ENCODE data around the gene PI4K2A.
"Not testable (repeated sequence)": the region's sequence is repeated elsewhere in the genome, so short reads cannot be mapped to it uniquely, and the experiment has no call there.

PI4K2A gene

DNA sequence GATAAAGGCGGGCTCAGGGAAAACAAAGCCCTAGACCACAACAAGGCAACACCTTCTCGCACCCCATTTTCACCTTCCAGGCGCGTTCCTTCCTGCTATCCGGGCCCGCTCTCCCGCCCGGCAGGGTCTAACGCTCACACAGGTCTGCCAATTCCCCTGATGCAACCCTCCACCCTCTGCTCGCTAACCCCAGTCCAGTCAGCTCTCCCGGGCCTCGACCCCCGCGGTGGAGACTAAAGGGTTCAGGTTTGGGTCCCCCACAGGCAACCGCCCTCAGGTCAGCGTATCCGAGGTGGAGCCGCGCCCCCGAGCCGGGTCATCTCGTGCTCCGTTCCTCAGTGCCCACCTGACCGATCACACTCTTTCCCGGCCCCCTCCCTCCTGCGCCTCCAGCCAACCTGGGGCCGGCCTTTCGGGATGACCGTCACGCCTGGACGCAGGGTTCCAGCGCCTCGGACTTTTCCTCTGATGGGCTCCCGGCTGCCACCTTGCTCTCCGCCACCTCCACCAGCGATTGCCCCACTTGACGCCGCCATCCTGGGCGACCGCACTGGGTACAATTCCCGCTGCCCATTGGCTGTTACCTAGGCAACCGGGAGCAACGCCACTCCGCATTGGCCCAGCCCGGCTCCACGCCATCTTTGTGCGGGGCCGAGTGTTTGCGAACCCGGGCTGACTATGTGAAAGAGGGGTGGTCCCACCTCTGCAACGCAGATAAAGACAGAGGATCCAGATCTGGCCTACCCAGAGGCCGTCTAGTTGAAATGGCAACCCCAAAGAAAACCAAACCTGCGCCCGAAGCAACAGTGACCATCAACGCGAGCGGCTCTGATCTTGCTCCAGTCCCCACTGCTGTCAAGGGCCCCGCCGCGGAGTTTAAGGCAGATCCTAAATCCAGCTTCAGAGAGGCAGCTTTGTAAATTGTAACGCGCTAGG lies 7.3 kb upstream of the PI4K2A start, which contains the start of gene MORN4:
Gene MORN4 (minus strand): TSS at position 552 of the 936 bp plus-strand sequence. CDS start 13,847 bp downstream, outside the sequence.
- peak; percentile 94 for DNase-seq

DNA sequence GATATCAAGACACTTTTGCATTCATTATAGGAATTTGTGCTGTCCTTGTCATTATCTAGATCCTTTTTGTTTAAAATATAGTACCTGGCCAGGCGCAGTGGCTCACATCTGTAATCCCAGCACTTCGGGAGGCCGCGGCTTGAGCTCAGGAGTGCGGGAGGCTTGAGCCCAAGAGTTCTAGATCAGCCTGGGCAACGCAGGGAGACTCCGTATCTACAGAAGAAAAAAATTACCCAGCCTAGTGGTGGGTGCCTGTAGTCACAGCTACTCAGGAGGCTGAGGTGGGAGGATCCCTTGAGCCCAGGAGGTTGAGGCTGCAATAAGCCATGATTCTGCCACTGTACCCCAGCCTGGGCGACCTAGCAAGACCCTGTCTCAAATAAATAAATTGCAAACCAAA lies 6.5 kb upstream of the PI4K2A start:
- DNase-seq = peak; percentile 34

DNA sequence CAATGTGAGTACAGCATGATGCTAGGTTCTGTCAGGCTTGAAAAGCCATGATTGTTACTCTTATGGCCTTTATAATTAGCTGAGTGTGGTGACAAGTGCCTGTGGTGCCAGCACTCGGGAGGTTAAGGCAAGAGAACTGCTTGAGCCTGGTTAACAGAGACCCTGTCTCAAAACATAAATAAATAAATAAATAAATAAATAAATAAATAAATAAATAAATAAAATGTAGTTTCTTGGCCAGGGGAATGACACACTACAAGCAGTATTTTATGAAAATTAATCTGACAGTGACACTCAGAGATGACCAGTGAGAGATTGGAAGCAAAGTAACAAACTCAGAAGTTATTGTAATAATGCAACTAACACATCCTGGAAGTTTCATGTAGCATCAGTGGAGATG lies 4.9 kb upstream of the PI4K2A start:
- no peak for DNase-seq

DNA sequence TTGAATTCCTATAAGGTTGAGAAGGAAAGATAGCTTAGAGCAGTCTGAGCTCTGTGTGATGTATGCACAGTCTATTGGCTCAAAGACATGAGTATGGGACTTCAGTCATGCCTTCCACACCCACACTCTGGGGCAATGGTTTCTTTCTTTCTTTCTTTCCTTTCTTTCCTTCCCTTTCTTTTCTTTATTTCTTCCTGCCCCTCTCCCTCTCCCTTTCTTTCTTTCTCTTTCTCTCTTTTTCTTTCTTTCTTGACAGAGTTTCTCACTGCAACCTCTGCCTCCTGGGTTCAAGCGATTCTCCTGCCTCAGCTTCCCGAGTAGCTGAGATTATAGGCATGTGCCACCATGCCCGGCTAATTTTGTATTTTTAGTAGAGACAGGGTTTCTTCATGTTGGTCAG lies 1.4 kb upstream of the PI4K2A start:
- DNase-seq = not testable (repeated sequence)

DNA sequence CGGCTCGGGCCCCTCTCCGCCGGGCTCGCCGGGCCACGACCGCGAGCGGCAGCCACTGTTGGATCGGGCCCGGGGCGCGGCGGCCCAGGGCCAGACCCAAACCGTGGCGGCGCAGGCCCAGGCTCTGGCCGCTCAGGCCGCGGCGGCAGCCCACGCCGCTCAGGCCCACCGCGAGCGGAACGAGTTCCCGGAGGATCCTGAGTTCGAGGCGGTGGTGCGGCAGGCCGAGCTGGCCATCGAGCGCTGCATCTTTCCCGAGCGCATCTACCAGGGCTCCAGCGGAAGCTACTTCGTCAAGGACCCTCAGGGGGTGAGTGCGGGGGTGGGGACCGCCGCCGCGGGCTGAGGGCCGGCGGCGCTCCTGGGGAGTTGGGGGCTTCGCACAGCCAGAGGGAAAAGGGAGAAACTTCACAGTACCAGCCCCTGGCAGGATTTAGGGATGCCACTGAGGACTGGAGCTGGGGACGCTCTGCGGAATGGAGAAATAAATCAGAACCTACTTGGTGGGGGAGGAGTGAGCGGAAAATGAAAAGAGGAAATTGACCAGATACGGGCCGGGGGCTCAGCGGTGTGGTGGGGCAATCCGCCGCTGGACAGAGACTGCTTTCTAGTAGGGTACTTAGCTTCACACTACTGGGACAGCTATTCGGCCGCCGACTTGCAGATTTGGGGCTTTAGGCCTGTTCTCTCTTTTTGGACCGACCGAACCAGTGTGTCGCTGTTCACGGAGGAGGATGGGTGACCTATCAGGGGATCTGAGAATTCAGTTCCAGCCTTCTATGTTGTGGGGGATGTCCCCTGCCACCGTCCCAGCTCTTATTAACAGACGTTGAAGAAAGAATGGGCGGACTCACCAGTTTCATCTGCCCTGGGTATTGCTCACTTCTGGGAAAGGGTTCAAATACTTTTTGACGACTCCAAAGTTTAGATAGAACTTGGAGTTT lies 669 bp downstream of the PI4K2A start:
- DNase-seq = peak; percentile 41

DNA sequence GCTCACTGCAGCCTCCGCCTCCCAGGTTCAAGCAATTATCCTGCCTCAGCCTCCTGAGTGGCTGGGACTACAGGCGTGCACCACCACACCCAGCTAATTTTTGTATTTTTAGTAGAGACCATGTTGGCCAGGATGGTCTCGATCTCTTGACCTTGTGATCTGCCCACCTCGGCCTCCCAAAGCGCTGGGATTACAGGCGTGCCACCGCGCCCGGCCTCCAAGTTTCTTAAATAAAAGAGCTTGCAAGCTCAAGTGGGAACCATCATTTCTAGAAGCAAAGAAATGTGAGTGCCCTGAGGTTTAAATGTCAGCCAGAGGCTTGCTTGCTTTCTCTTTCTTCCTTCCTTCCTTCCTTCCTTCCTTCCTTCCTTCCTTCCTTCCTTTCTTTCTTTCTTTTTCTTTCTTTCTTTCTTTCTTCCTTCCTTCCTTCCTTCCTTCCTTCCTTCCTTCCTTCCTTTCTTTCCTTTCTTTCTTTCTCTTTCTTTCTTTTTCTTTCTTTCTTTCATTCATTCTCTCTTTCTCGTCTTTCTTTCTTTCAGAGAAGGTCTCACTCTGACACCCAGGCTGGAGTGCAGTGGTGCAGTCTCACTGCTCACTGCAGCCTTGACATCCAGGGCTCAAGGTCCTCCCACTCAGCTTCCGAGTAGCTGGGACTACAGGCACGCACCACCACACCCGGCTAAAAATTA lies 2.1 kb downstream of the PI4K2A start:
- DNase-seq = not testable (repeated sequence)

DNA sequence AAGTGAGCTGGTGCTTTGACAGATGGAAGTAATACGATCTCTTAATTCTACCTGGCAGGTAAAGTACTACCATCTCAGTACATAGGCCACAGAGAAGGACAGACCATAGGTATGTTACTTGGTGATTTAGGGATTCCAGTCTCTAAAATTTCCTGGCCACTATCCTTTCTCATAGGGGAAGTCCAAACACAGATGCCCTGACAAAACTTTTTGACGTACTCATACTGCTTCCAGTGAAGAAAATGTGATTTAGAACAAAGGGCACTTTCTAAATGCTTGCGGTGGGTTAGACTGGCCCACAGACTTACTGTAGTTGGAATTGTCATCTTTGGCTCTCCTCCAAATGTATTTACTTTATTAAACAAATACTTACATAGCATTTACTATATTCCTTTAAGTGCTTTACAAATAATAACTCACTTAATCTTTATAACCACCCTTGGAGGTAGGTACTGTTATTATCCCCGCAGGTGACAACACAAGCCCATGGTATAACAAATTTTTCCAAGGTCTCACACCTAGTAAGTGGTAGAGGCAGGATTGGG lies 3.0 kb downstream of the PI4K2A start:
- DNase-seq = no peak

DNA sequence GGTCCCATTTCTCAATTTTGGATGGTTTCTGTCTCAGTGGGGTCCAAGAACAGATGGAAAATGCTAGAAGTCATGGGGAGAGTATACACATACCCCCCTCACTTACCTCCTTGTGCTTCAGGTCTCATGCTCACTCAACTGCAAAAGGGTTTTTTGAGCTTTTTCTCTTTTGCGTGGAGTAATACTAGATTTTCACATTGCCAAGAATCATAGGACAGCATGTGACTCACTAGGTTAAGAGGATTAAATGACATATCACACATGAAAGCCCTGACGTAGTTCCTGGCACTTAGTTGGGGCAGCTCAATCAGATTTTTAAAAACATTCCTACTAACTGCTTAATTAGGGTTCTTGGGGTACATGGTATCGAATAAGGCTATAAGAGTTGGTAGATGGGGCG lies 4.5 kb downstream of the PI4K2A start:
- no peak for DNase-seq

DNA sequence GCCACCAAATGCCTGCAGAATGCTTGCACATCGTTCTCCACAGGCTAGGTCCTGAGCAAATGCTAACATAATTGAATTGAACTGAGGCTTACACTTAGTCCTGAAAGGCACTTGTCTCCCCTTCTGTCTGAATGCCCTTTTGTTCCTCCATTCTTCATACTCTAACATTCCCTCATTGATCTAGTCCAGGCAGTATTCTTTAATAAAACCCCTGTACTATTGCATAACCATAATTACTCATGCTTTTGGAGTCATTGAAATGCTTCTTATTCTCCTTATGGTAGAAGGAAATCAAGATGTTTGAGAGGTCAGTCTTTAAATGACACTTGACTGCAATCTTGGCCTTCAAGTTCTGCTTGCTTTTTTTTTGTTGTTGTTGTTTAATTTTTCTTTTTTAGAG lies 7.1 kb downstream of the PI4K2A start:
- DNase-seq = no peak

DNA sequence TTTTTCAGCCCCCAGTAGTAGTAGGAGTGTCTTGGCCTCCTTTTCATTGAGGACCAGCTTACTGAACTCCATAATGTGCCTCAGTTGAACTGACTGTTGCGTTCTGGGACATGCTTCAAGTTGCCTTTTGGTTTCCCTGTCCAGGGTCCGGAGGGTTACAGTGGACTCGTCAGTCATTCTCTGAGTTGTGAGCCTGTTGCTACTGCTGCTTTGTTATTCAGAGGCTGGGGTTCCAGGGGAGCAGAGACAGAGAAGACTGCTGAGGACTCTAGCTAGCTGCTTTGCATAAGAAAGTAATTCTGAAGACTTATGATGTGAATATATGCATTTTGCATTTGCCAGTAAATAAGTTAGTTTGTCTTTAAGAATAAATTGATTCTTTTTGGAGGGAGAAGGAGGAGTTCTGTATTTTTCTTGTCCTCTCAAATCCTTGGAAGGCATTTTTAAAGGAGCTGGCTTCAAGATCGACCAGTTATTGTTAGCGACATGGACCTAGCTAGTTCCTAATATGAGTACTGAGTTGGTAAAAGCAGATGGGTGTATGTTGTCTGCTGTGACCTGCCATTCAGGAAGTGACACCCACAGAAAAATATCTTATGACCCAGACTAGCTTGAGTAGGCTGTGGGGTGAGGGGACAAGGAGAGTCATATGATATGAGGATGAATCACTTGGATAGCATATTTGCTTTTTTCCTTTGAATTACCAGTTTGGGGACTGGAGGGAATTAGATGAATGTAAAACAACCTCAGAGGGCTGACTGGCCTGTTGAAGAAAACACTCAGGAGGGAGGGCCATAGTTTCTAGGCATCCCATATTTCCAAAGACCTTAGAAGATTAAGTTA lies 8.3 kb downstream of the PI4K2A start:
- DNase-seq = peak; percentile 40

DNA sequence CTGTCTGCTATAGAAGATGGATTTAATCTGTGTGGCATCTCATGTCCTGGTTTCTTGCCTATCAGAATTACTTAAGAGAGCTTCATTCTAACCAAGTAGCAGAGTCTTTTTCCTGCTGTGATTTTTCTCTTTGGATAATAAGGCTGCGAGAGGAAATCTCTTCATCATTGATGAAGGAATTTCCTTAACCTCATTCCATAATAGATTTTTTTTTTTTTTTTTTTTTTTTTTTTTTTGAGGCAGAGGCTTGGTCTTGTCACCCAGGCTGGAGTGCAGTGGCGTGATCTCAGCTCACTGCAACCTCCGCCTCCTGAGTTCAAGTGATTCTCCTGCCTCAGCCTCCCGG lies 8.9 kb downstream of the PI4K2A start:
- DNase-seq = not testable (repeated sequence)

DNA sequence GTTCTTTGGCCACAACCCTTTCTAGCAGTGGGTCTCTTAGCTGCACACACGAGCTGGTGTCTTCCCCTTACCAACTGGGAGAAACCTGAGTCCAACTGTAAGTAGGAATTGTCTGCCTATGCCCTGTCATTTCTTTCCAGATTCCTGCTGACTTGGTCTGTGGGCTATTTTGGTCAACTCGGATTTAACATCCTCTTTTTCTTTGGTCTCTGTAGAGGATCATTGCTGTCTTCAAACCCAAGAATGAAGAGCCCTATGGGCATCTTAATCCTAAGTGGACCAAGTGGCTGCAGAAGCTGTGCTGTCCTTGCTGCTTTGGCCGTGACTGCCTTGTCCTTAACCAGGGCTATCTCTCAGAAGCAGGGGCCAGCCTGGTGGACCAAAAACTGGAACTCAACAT lies 10.3 kb downstream of the PI4K2A start:
- DNase-seq = no peak

DNA sequence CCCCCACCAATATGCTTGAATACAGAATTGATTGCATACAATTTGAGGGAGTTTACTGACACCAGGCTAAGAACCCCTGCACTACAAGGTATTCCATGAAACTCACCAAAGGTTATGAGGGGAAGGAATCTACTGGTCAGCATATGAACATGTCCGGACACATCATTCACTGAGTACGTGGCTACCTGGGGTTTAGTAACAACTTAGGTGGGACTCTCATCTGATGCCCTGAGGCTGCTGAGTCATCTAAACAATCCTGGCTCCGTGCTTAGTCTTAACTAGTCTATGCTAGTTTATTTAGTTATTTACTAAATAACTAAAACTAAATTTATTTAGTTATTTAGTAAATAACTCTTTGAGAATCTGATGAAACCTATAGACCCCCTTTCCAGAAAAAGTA lies 11.3 kb downstream of the PI4K2A start:
- no peak for DNase-seq

DNA sequence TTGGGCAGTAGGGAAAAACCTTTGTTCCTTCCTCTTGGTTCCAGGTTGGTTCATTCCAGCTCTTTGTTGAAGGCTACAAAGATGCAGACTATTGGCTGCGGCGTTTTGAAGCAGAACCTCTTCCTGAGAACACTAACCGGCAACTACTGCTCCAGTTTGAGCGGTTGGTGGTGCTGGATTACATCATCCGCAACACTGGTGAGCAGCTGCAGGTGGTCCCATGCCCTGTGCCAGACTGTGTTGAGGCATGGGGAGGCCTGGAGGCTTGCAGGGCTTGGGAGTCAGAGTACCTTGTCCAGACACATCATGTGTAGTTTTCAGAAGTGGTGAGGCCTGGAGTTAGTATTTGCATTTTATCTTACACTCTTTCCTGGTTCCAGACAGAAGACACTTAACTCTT lies 16.3 kb downstream of the PI4K2A start:
- no peak for DNase-seq

DNA sequence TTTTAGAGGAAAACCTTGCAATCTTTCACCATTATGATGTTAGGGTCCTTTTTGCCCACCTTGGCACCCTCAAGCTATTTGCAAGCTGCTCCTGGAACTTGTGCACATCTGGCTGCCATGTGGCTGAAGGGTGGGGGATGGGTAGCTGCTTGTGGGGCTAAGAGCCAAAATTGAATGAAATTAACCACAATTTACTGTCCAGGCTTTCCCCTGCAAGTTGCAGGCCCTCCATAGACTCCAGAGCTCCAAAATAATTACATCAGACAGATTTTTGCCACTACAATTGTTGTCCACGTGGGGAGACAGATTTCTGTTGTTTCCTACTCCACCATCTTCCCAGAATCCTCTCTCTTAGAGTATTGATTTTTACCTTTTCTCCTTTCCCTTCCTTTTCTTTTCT lies 19.1 kb downstream of the PI4K2A start:
- DNase-seq = no peak

DNA sequence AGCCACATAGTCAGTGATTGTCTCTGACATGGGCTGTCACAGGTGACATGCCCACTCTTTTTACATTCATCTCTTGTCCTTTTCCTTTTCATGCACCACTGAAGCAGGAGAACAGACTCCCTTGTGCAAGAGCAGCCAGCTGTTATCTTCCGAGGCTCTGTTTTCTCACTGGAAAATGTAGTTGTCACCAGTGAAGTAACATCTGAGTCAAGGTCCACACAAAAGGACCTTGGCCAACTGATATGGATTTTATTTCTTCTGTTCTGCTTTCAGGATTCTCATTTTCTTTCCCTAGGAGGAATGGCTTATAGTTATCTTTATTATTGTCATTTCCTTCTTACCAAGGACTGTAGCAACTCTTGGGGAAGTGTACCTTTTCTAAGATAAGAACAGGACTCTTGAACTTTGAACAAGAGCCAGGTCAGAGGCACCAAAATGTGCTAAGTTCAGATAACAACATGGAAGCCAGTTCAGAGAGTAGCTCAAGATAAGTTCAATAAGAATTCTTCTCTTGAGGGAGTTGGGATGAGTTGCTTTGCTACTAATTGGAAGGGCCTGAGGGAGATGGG lies 23.9 kb downstream of the PI4K2A start:
- DNase-seq = no peak

DNA sequence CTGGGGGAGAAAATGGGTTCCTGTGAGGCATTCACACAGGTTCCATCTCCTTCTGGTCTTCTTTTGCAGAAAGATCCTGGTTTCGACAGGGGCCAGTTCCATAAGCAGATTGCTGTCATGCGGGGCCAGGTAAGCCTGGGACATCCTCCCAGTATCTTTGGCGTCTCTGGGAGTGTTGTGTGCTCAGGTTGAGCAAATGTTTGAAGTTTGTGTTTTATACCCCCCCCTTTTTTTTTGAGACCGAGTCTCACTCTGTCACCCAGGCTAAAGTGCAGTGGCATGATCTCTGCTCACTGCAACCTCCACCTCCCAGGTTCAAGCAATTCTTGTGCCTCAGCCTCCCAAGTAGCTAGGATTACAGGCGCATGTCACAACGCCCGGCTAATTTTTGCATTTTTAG lies 26.5 kb downstream of the PI4K2A start:
- no peak for DNase-seq

DNA sequence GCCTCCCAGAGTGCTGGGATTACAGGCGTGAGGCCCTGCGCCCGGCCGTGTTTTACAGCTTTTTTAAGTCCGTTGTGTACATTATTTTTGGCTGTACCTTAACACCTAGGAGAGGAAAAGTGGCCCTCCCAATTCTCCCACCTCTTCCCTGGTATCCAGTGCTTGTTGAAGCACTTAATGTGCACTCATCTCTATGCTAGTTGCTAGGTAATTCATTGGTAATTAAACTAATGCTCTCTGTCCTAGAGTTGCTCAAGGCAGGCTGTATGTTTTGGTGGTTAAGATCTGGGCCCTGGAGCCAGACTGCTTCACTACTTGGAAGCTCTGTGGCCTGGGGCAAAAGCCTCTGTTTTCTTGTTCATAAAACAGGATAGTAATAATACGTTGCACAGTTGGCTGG lies 27.0 kb downstream of the PI4K2A start:
- no peak for DNase-seq

DNA sequence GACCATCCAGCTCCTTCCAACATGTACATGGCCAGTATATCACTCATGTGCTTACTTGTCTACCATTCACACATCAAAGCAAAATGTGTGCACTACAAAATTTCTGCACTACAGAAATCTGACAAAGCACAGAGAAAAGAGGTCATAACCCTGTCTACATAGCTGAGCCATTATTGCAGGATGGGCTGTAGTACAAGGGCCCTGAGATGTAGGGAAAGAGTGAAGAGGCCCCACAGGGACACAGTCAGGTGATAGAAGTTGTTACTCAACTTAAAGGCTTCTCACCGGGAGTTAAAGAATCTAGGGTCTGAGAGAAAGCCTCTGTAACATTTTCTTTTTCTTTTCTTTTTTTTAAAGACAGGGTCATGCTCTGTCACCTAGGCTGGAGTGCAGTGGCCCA lies 29.1 kb downstream of the PI4K2A start:
- DNase-seq = no peak

DNA sequence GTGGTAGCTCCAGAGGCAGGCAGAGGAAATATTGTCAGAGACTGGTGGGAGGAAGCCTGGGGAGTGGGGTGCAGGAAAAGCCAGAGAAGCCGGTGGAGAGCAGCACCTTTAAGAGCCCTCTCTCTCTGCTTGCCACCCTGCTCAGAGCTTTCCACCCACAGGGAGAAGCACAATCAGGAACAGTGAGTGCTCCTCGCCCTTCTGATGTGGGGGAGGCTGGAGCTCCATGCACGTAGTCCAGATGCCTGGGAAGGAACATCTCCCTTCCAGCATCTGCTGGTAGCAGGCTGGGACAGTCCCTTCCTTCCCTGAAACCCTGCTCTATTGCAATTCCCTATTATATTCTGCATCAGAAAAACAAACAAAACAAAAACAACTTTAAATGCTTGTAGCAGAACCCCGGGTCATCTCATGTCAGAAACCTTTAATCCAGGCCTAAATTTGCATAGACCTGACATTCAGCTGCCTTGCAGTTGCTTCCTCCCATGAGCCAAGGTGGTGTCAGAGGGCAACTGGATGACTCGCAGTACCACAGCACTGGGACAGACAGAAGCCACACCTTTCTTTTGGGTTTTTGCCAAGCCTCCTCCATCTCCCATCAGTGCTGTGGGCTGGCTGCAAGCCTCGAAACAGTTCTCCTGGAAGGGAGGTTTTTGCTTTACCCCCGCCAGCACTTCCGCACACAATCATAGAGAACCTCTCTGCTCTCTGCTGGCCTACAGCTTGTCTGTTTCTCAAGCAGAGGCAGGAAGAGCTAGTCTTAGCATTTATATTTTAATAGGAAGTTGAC lies 33.5 kb downstream of the PI4K2A start:
- DNase-seq = peak; percentile 37

DNA sequence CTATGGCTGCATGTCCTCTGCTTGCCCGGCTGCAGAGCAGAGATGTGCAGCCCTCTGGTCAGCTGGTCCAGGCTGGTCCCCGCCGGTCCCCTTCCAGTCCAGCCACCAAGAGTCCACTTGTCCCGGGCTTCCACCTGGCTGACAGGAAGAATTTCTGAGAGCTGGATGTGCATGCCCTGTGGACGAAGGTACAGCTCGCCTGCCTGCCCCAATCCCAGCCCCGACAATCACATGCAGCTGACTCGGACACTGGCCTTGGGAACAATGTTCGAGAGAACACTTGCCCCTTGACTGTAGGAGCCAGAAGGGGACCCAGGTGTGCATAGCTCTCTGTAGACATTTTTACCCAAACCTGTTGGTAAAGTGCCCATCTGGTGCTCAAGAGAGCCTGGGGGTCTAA lies 34.8 kb downstream of the PI4K2A start:
- DNase-seq = no peak

Data from stimulated activated CD4-positive, alpha-beta T cell treated with anti-CD3 and anti-CD28 coated beads, Interleukin-15, amount 100 ng/mL, for 24 hours (primary cell).